PC-9 (cell line): ENCODE results near the gene FKBP5.

Experiments
- CTCF ChIP-seq: fragments of 200-600 bp; sonication (generic); conservative IDR thresholded peaks from 2 replicates; pipeline ENCODE4 v1.6.1; 2017; ENCODE audit warnings: mixed run types, antibody characterized with exemption, mild to moderate bottlenecking, moderate library complexity
- EZH2 ChIP-seq: fragments of 200-600 bp; sonication (generic); IDR thresholded peaks from 2 replicates; pipeline ENCODE4 v1.8.0; 2017; ENCODE audit warnings: antibody characterized with exemption, low read depth

- TF ChIP-seq CTCF, result no peak
- TF ChIP-seq EZH2, result no peak
Observed at GRCh38 chr6:35731414-35731735, 42.7 kb upstream of the FKBP5 start.
